Gastrocnemius medialis (tissue), 4 donors: ENCODE measurements around the gene PIK3R1.
A peak's percentile ranks its signal among the peaks of the same experiment; 100 is the strongest.

Source experiments
- POLR2A ChIP-seq, 2 donors: fragments of 450-650 bp; IDR thresholded peaks; one replicate each; pipeline ENCODE4 v1.6.1; 2017; ENCODE audit warnings: antibody characterized with exemption in 2 of 2, mild to moderate bottlenecking in 2 of 2, moderate library complexity in 2 of 2
- TF ChIP-seq, protein P1 (sequence below), 5 experiments: fragments of 450-650 bp in 3 of 5; fragments of 200-600 bp in 2 of 5; sonication (generic) in 2 of 5; IDR thresholded peaks in 4 of 5; conservative IDR thresholded peaks in 1 of 5; 1 replicate in 4 of 5; 2 replicates in 1 of 5; pipeline ENCODE4 v1.5.1; 2016 to 2019; ENCODE audit warnings: antibody characterized with exemption in 5 of 5, mild to moderate bottlenecking in 3 of 5, moderate library complexity in 3 of 5

DNA sequence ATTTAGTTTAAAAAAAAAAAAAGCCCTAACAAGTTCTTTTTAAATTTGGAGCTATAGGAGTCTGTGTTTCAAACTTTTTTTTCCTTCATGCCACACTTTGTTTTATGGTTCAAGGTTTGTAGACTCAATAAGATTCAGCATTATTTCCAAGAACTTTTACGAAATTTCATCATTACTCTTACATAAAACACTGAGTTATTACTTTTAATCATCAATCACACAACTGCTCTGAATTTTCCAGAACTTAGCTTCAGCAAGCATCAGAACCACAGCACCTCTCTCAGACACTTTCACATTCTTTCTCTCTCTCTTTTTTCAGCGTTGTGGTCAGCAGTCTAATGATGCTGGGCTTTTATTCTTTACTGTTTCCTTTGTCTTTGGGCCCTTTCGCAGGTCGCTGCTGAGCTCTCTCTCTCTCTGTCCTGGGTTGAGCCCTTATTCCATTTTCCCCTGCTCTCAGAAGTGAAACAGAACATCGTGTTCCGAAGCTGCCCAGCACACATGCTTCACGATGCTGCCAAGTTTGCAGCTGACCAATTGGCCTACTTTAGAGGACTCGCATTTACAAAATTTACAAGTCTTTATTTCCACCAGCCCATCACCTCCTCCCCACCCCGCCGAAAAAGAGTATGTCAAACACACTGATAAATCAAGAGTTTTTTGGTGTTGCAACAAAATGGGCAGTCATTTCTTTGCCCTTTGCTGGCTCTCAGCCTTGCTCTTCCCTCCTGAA, 44.6 kb upstream of the PIK3R1 start:
- TF ChIP-seq, protein P1, sequence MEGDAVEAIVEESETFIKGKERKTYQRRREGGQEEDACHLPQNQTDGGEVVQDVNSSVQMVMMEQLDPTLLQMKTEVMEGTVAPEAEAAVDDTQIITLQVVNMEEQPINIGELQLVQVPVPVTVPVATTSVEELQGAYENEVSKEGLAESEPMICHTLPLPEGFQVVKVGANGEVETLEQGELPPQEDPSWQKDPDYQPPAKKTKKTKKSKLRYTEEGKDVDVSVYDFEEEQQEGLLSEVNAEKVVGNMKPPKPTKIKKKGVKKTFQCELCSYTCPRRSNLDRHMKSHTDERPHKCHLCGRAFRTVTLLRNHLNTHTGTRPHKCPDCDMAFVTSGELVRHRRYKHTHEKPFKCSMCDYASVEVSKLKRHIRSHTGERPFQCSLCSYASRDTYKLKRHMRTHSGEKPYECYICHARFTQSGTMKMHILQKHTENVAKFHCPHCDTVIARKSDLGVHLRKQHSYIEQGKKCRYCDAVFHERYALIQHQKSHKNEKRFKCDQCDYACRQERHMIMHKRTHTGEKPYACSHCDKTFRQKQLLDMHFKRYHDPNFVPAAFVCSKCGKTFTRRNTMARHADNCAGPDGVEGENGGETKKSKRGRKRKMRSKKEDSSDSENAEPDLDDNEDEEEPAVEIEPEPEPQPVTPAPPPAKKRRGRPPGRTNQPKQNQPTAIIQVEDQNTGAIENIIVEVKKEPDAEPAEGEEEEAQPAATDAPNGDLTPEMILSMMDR (IDR thresholded peaks at IDR 0.05 in 4 of 5, conservative IDR thresholded peaks at IDR 0.05 in 1 of 5), result no peak
- peak in 1 of 2 donors; percentile 30 for TF ChIP-seq POLR2A (IDR thresholded peaks at IDR 0.05)
